K562 (cell line): ENCODE data around the gene NPAS2. TPM values are rescaled to one million over a fixed set of nuclear protein-coding genes. Genes with fewer than 3 reads are reported as not detected.

ENCODE experiments used
- ATAC-seq: fragments of 200-7000 bp; cut with Tn5 transposase; 3 replicates; pipeline ENCODE4 v1.9.1; 2020; ENCODE audit warnings: moderate library complexity
- BruUV-seq: library from RNA; stranded (reverse); fragments of 400-500 nt; replicated peaks from 2 replicates; lab custom pipeline; 2021; lab: Mats Ljungman, UMichigan
- CTCF ChIA-PET: fragments of 300-600 bp; formaldehyde crosslinking; extraction: SDS; loops from one replicate; lab custom pipeline; 2021; ENCODE audit warnings: low intra/inter-chr PET ratio; lab: Yijun Ruan, JAX
- POLR2A ChIA-PET: fragments of 300-600, 350-650 bp; sonication (Branson Sonifier 250); formaldehyde crosslinking; extraction: SDS; loops from one replicate; lab custom pipeline; 2021; ENCODE audit warnings: antibody characterized with exemption, inconsistent platforms; lab: Yijun Ruan, JAX
- DNase-seq, 4 experiments: peaks; one replicate each; pipeline versions ENCODE4 v3.0.0 to v3.0.0-alpha.2; 2011 to 2018; ENCODE audit warnings: low spot score in 3 of 4, mixed read lengths in 3 of 4; ENCODE audit errors: extremely low read depth in 1 of 4
- FAIRE-seq: peaks from 2 replicates; lab custom pipeline; 2011; peaks lifted over from hg19 to GRCh38; lab: Jason Lieb, UNC
- H2AFZ ChIP-seq: 2 replicates; pipeline ENCODE4 v1.6.0; 2011; ENCODE audit warnings: low read depth, low read length, control low read depth, inconsistent platforms
- H3K27ac ChIP-seq: fragments of 200-600 bp; 3 replicates; pipeline ENCODE4 v1.8.0; 2011; ENCODE audit warnings: low read depth, mild to moderate bottlenecking, control low read depth, inconsistent platforms, low read length, moderate library complexity, mixed read lengths; ENCODE audit errors: extremely low read depth
- H3K27me3 ChIP-seq, 2 experiments: fragments of 300-600 bp in 1 of 2; 2 replicates in 1 of 2; 3 replicates in 1 of 2; pipeline versions ENCODE4 v1.6.0 to v1.8.0; 2011; ENCODE audit warnings: inconsistent platforms in 2 of 2, low read length in 2 of 2, mild to moderate bottlenecking in 1 of 2, mixed read lengths in 1 of 2, moderate library complexity in 1 of 2; ENCODE audit not compliant: control insufficient read depth in 2 of 2, insufficient read depth in 2 of 2
- H3K36me3 ChIP-seq: fragments of 300-600 bp; 3 replicates; pipeline ENCODE4 v1.8.0; 2011; ENCODE audit warnings: mild to moderate bottlenecking, low read length, inconsistent platforms; ENCODE audit not compliant: control insufficient read depth, insufficient read depth
- H3K4me1 ChIP-seq, 2 experiments: fragments of 200-600 bp in 1 of 2; replicated peaks in 1 of 2; 2 replicates in 1 of 2; 3 replicates in 1 of 2; pipeline versions ENCODE4 v1.5.1 to v1.8.0; 2011; ENCODE audit warnings: inconsistent platforms in 2 of 2, low read length in 2 of 2, mild to moderate bottlenecking in 1 of 2, mixed read lengths in 1 of 2, moderate library complexity in 1 of 2; ENCODE audit not compliant: control insufficient read depth in 2 of 2, insufficient read depth in 2 of 2
- H3K4me2 ChIP-seq: 2 replicates; pipeline ENCODE4 v1.6.1; 2011; ENCODE audit warnings: low read length, control low read depth, inconsistent platforms, mixed read lengths; ENCODE audit not compliant: insufficient read depth
- H3K4me3 ChIP-seq: fragments of 200-600 bp; sonication (generic), shearing (Covaris generic); 2 replicates; pipeline ENCODE4 v1.5.1; 2016; ENCODE audit warnings: control low read depth, inconsistent platforms
- H3K79me2 ChIP-seq: fragments of 200-600 bp; 3 replicates; pipeline ENCODE4 v1.8.0; 2011; ENCODE audit warnings: low read length, inconsistent platforms; ENCODE audit not compliant: control insufficient read depth, insufficient read depth
- H3K9ac ChIP-seq, 2 experiments: 2 replicates each; pipeline versions ENCODE4 v1.6.0 to v1.6.1; 2011; ENCODE audit warnings: low read depth in 2 of 2, low read length in 2 of 2, control low read depth in 1 of 2, inconsistent platforms in 1 of 2, mild to moderate bottlenecking in 1 of 2, mixed read lengths in 1 of 2; ENCODE audit not compliant: insufficient read depth in 1 of 2
- H3K9me1 ChIP-seq: one replicate; pipeline ENCODE4 v1.6.0; 2011; ENCODE audit warnings: inconsistent platforms, mild to moderate bottlenecking, low read length, moderate library complexity; ENCODE audit not compliant: control insufficient read depth, insufficient read depth
- H3K9me3 ChIP-seq: replicated peaks from 2 replicates; pipeline ENCODE4 v1.5.1; 2011; ENCODE audit warnings: low read depth, low read length, inconsistent platforms; ENCODE audit not compliant: control insufficient read depth, insufficient read depth
- H4K20me1 ChIP-seq: replicated peaks from 2 replicates; pipeline ENCODE4 v1.6.1; 2011; ENCODE audit warnings: low read length, inconsistent platforms, mixed read lengths; ENCODE audit not compliant: control insufficient read depth, insufficient read depth
- COPS2 ChIP-seq: fragments of 450-650 bp; conservative IDR thresholded peaks from 2 replicates; pipeline ENCODE4 v1.6.1; 2016; ENCODE audit warnings: mild to moderate bottlenecking, moderate library complexity
- MTA2 ChIP-seq: fragments of 450-650 bp; IDR thresholded peaks from 2 replicates; pipeline ENCODE4 v1.6.1; 2016; ENCODE audit warnings: low read depth
- PTRF ChIP-seq: fragments of 450-650 bp; IDR thresholded peaks from 2 replicates; pipeline ENCODE4 v1.6.1; 2016; ENCODE audit warnings: mild to moderate bottlenecking, missing genetic modification characterization, missing compliant biosample characterization
- SIN3A ChIP-seq, 2 experiments: fragments of 150-350 bp in 1 of 2; IDR thresholded peaks; 2 replicates each; pipeline ENCODE4 v1.6.1; 2011 to 2016; ENCODE audit warnings: borderline replicate concordance in 2 of 2, low read depth in 2 of 2, low read length in 2 of 2, mild to moderate bottlenecking in 2 of 2, moderate library complexity in 2 of 2; ENCODE audit not compliant: control insufficient read depth in 1 of 2
- ZEB2 ChIP-seq: fragments of 450-650 bp; IDR thresholded peaks from 2 replicates; pipeline ENCODE4 v1.6.1; 2016
- ZNF511 ChIP-seq: sonication (generic); formaldehyde crosslinking; IDR thresholded peaks from 2 replicates; pipeline ENCODE4 v1.8.0; 2022; ENCODE audit warnings: mild to moderate bottlenecking, missing genetic modification reagents
- ZNF695 ChIP-seq: fragments of 450-650 bp; formaldehyde crosslinking; IDR thresholded peaks from 2 replicates; pipeline ENCODE4 v1.4.0; 2020; ENCODE audit warnings: mild to moderate bottlenecking, moderate library complexity
- whole genome bisulfite sequencing: fragments of 100-300 bp; shearing (Covaris generic); methylation state at CpG from one replicate; pipeline ENCODE4 v1.1.6; 2016; ENCODE audit warnings: low coverage, mixed read lengths; ENCODE audit not compliant: insufficient coverage; ENCODE audit errors: missing lambda C conversion rate; 5-methylcytosine and 5-hydroxymethylcytosine counted together
- in situ Hi-C: fragments of 300-500 bp; cut with MboI; formaldehyde crosslinking; loops from 4 replicates; pipeline ENCODE4 v1.15.0; 2018; ENCODE audit warnings: inconsistent platforms, mixed read lengths
- intact Hi-C: fragments of 100-400 bp; cut with micrococcal nuclease; formaldehyde crosslinking; loops from 2 replicates; pipeline ENCODE4 v1.14.2; 2022
- polyA plus RNA-seq, 8 experiments: library from polyadenylated mRNA; depleted of rRNA in 4 of 8; stranded (reverse) in 5 of 8; unstranded in 3 of 8; fragments of >200 nt; fragmentation: Nextera tagmentation in 2 of 8; fragmentation: Illumina TruSeq in 1 of 8; extraction: Ambion mirVana in 2 of 8; extraction: Trizol in 1 of 8; gene quantifications; 2 replicates each; pipeline versions ENCODE4 v1.2.1 to v1.2.3, GENCODE V29; 2011 to 2014; ENCODE audit warnings: inconsistent platforms in 1 of 8, missing spikeins in 1 of 8
- total RNA-seq, 7 experiments: library from RNA; depleted of rRNA in 6 of 7; stranded (reverse); fragments of >200 nt in 6 of 7; fragmentation: Illumina TruSeq in 2 of 7; extraction: Trizol in 2 of 7; gene quantifications; 2 replicates each; pipeline versions ENCODE4 v1.2.1 to v1.2.3, GENCODE V29; 2011 to 2021; ENCODE audit warnings: low replicate concordance in 1 of 7

NPAS2 gene
- total and polyA plus RNA-seq, 9 of the 15 experiments (the other 6 are each of a cell fraction or from before 2014, with no cell fraction given), result 0.06 to 0.29 (median 0.07) TPM; not detected in 5

GRCh38 chr2:100986157-100986556, 166.2 kb downstream of the NPAS2 start:
- Histone ChIP-seq H3K9me3 (no peaks in the 10 kb centered on the region), H3K4me2 (no peak overlapping the region), H3K9ac (no peak overlapping the region), H3K27me3 (peaks cover 26 to 56% of the 10 kb centered on the region in 2 experiments; a peak in 4 of 5 replicates), H4K20me1 (peaks cover 7% of the 10 kb centered on the region; the same call in 1 of the 2 replicates), H3K36me3 (no peaks in the 10 kb centered on the region), H3K9me1 (no peaks in the 10 kb centered on the region), H3K4me3 (no peak overlapping the region), H3K27ac (no peak overlapping the region), H2AFZ (no peak overlapping the region), H3K4me1 (peaks cover 0 to 8% of the 10 kb centered on the region in 2 experiments; a peak in 1 of 5 replicates), H3K79me2 (no peaks in the 10 kb centered on the region)
- no peak for DNase-seq
- 3% methylated on average over 11 of the region's 11 CpGs for WGBS
- TF ChIP-seq ZEB2, result no peak
- TF ChIP-seq MTA2, result no peak
- no peak for TF ChIP-seq ZNF695
- TF ChIP-seq COPS2, result no peak
- TF ChIP-seq PTRF (tag), result no peak
- no peak for TF ChIP-seq SIN3A (IDR thresholded peaks at IDR 0.05; ENCODE audit: borderline replicate concordance in 2 of 2, control insufficient read depth in 1 of 2, low read depth in 2 of 2, low read length in 2 of 2)
- TF ChIP-seq ZNF511 (CRISPR knock-in tag), result no peak
- ChIA-PET CTCF (interaction anchor here (1.3 kb wide), 1 partner anchor 379 kb away, joined by 8 read pairs; no protein-coding TSS in a partner anchor), POLR2A (no interaction called here)
- in situ Hi-C loops (no loop called here), intact Hi-C loops (loop anchor here (10.0 kb wide), 2 partner anchors 161 to 561 kb away; partner anchors contain the start of gene NPAS2)
- FAIRE-seq, result no peak
- no peak for ATAC-seq
- no TSS peak for BruUV-seq
